Gastroesophageal sphincter (tissue), 4 donors: Measurements from ENCODE around the gene PROKR1. TPM values are rescaled to one million over a fixed set of nuclear protein-coding genes. Genes with fewer than 3 reads are reported as not detected.
"Not testable (repeated sequence)": the region's sequence is repeated elsewhere in the genome, so short reads cannot be mapped to it uniquely, and the experiment has no call there.

Experiments used
- ATAC-seq: fragments of 150-250 bp; one replicate; pipeline ENCODE4 v1.9.1; 2016; ENCODE audit warnings: mild to moderate bottlenecking, moderate library complexity
- H3K27ac ChIP-seq, 4 donors: fragments of 200-600 bp; sonication (generic) in 3 of 4; 1 replicate in 3 of 4; 2 replicates in 1 of 4; pipeline ENCODE4 v1.5.1; 2016 to 2019
- H3K27me3 ChIP-seq: fragments of 200-600 bp; sonication (generic); one replicate; pipeline ENCODE4 v1.5.1; 2019
- H3K36me3 ChIP-seq, 2 donors: fragments of 200-600 bp; sonication (generic); one replicate each; pipeline ENCODE4 v1.5.1; 2019; ENCODE audit warnings: control low read depth in 1 of 2
- H3K4me1 ChIP-seq, 3 donors: fragments of 200-600 bp; sonication (generic); 1 replicate in 2 of 3; 2 replicates in 1 of 3; pipeline ENCODE4 v1.5.1; 2016 to 2019; ENCODE audit warnings: control low read depth in 2 of 3
- H3K4me3 ChIP-seq, 2 donors: fragments of 200-600 bp; sonication (generic); one replicate each; pipeline ENCODE4 v1.5.1; 2019; ENCODE audit warnings: mild to moderate bottlenecking in 1 of 2, moderate library complexity in 1 of 2
- H3K9me3 ChIP-seq, 3 donors: fragments of 200-600 bp; sonication (generic); one replicate each; pipeline ENCODE4 v1.5.1; 2017 to 2019; ENCODE audit warnings: control low read depth in 2 of 3
- CTCF ChIP-seq, 4 experiments: fragments of 200-600 bp in 2 of 4; fragments of 450-650 bp in 2 of 4; sonication (generic) in 1 of 4; IDR thresholded peaks; one replicate each; pipeline ENCODE4 v1.5.1; 2017 to 2019; ENCODE audit warnings: antibody characterized with exemption in 4 of 4, mild to moderate bottlenecking in 2 of 4, moderate library complexity in 2 of 4
- EP300 ChIP-seq: sonication (generic); formaldehyde crosslinking; IDR thresholded peaks from one replicate; pipeline ENCODE4 v1.6.1; 2017; ENCODE audit warnings: antibody characterized with exemption, mild to moderate bottlenecking
- POLR2A ChIP-seq, 2 donors: fragments of 450-650 bp; IDR thresholded peaks; one replicate each; pipeline ENCODE4 v1.6.1; 2017; ENCODE audit warnings: antibody characterized with exemption in 2 of 2, mild to moderate bottlenecking in 2 of 2, moderate library complexity in 1 of 2
- POLR2AphosphoS5 ChIP-seq: sonication (generic); formaldehyde crosslinking; IDR thresholded peaks from one replicate; pipeline ENCODE4 v1.6.1; 2017; ENCODE audit warnings: antibody characterized with exemption
- WGBS, 2 donors: methylation state at CpG; one replicate each; pipeline ENCODE4 v1.1.5; 2018; ENCODE audit warnings: low coverage in 1 of 2; 5-methylcytosine and 5-hydroxymethylcytosine counted together
- total RNA-seq, 4 donors: library from RNA; depleted of rRNA; stranded (reverse); fragments of >200 nt; gene quantifications; one replicate each; pipeline ENCODE4 v1.1.0, GENCODE V29; 2016

PROKR1 gene
- total RNA-seq, 4 donors from 2014 or later = 0.08 to 0.27 TPM; not detected in 2

GRCh38 chr2:68675470-68675869, 32.1 kb downstream of the PROKR1 start:
- Histone ChIP-seq H3K27me3 (peaks cover 9% of the 10 kb centered on the region), H3K36me3 (no peaks in the 10 kb centered on the region), H3K4me1 (no peaks in the 10 kb centered on the region), H3K27ac (no peak overlapping the region), H3K4me3 (no peak overlapping the region), H3K9me3 (peaks cover 0 to 8% (median 0%) of the 10 kb centered on the region in 3 donors)
- ATAC-seq = no peak
- TF ChIP-seq POLR2AphosphoS5 (no peak), CTCF (IDR thresholded peaks at IDR 0.05) (no peak), POLR2A (IDR thresholded peaks at IDR 0.05) (no peak), EP300 (no peak)

- H3K36me3 ChIP-seq, H3K4me3 ChIP-seq, H3K4me1 ChIP-seq, H3K9me3 ChIP-seq, H3K27ac ChIP-seq, ATAC-seq: not testable (repeated sequence)
- WGBS, 2 donors = no CpG with 5 or more reads among the region's 3 CpGs
- H3K27me3 ChIP-seq = peaks cover 17% of the 10 kb centered on the region
These were observed 34.5 kb downstream of the PROKR1 start for GRCh38 chr2:68677837-68678236.

- H3K4me1 ChIP-seq, ATAC-seq, H3K27ac ChIP-seq, H3K36me3 ChIP-seq, H3K9me3 ChIP-seq: not testable (repeated sequence)
- no CpG with 5 or more reads among the region's 25 CpGs for WGBS, 2 donors
- peak overlapping the region in 1 of 2 donors; percentile 26 for H3K4me3 ChIP-seq
- peaks cover 17% of the 10 kb centered on the region for H3K27me3 ChIP-seq
These were observed 36.0 kb downstream of the PROKR1 start for GRCh38 chr2:68679166-68679916.

GRCh38 chr2:68679917-68680267, 36.5 kb downstream of the PROKR1 start:
- peaks cover 17% of the 10 kb centered on the region for H3K27me3 ChIP-seq
- ATAC-seq, H3K9me3 ChIP-seq, H3K4me1 ChIP-seq, H3K27ac ChIP-seq, H3K36me3 ChIP-seq: not testable (repeated sequence)
- H3K4me3 ChIP-seq = peak overlapping the region in 1 of 2 donors; percentile 26
- 86% methylated on average over 5 of the region's 9 CpGs; no CpG with 5 or more reads in 1 of the 2 donors for WGBS, 2 donors

GRCh38 chr2:68684197-68684596, 40.8 kb downstream of the PROKR1 start:
- Histone ChIP-seq H3K27ac (no peak overlapping the region), H3K9me3 (no peaks in the 10 kb centered on the region), H3K27me3 (peaks cover 17% of the 10 kb centered on the region), H3K4me3 (no peak overlapping the region), H3K4me1 (no peaks in the 10 kb centered on the region), H3K36me3 (no peaks in the 10 kb centered on the region)
- no peak for ATAC-seq
- 50% methylated on average over 2 of the region's 2 CpGs for WGBS, 2 donors
- no peak for TF ChIP-seq POLR2A (IDR thresholded peaks at IDR 0.05)
- no peak for TF ChIP-seq POLR2AphosphoS5
- TF ChIP-seq EP300 = no peak
- TF ChIP-seq CTCF (IDR thresholded peaks at IDR 0.05) = no peak

GRCh38 chr2:68686178-68686577, 42.8 kb downstream of the PROKR1 start:
- Histone ChIP-seq H3K4me1 (no peaks in the 10 kb centered on the region), H3K4me3 (no peak overlapping the region), H3K36me3 (no peaks in the 10 kb centered on the region), H3K27me3 (peaks cover 5% of the 10 kb centered on the region), H3K9me3 (no peaks in the 10 kb centered on the region), H3K27ac (no peak overlapping the region)
- 50 to 55% methylated on average over 3 of the region's 5 CpGs for WGBS, 2 donors
- TF ChIP-seq CTCF (IDR thresholded peaks at IDR 0.05) = no peak
- no peak for TF ChIP-seq POLR2A (IDR thresholded peaks at IDR 0.05)
- ATAC-seq = no peak
